Amygdala (tissue), 56 donors: ENCODE data around the gene IMP4.

Source experiments
- DNase-seq, 56 donors: peaks; one replicate each; lab custom pipeline; 2025; lab: John Stamatoyannopoulos, UW

IMP4 gene

GRCh38 chr2:130336150-130336876 lies 6.4 kb upstream of the IMP4 start:
- no peak for DNase-seq

- peak in 44 of 56 donors; percentile 3 to 83 (median 45) for DNase-seq
These were observed 5.6 kb upstream of the IMP4 start for GRCh38 chr2:130336877-130337734.

- DNase-seq: no peak
These were observed 4.9 kb upstream of the IMP4 start for GRCh38 chr2:130337735-130338325.

GRCh38 chr2:130338793-130339345 lies 3.8 kb upstream of the IMP4 start:
- no peak for DNase-seq

GRCh38 chr2:130339885-130340745 lies 2.6 kb upstream of the IMP4 start:
- DNase-seq: no peak

GRCh38 chr2:130341562-130342019 lies 1.1 kb upstream of the IMP4 start:
- no peak for DNase-seq

GRCh38 chr2:130342020-130342532 lies 621 bp upstream of the IMP4 start:
- peak; percentile 62 to 96 (median 86) for DNase-seq

- DNase-seq: no peak
These were observed 1.9 kb downstream of the IMP4 start for GRCh38 chr2:130344578-130344977.

- no peak for DNase-seq
These were observed 2.4 kb downstream of the IMP4 start for GRCh38 chr2:130345091-130345490.

GRCh38 chr2:130345611-130346010 lies 2.9 kb downstream of the IMP4 start:
- no peak for DNase-seq

GRCh38 chr2:130346041-130346740 lies 3.5 kb downstream of the IMP4 start:
- DNase-seq: no peak

GRCh38 chr2:130346741-130347066 lies 4.0 kb downstream of the IMP4 start:
- no peak for DNase-seq

- DNase-seq: no peak
These were observed 4.7 kb downstream of the IMP4 start for GRCh38 chr2:130347220-130347925.

- no peak for DNase-seq
These were observed 6.5 kb downstream of the IMP4 start for GRCh38 chr2:130349174-130349573.

GRCh38 chr2:130351711-130352110 lies 9.0 kb downstream of the IMP4 start:
- no peak for DNase-seq

- DNase-seq: peak in 3 of 56 donors; percentile 18 to 32 (median 19)
These were observed 9.5 kb downstream of the IMP4 start for GRCh38 chr2:130352237-130352636.

GRCh38 chr2:130353291-130354138 lies 10.8 kb downstream of the IMP4 start:
- DNase-seq: no peak

GRCh38 chr2:130354139-130354428 lies 11.4 kb downstream of the IMP4 start:
- DNase-seq: no peak
